GDM1 (cell line): ENCODE results near the gene RARB.

Source experiments
- DNase-seq: peaks from one replicate; lab custom pipeline; 2025; lab: John Stamatoyannopoulos, UW

RARB gene

GRCh38 chr3:25554376-25554775, 126.3 kb downstream of the RARB start:
- DNase-seq, result no peak

- no peak for DNase-seq
Observed at GRCh38 chr3:25555695-25556437, 127.8 kb downstream of the RARB start.

- DNase-seq, result no peak
Observed at GRCh38 chr3:25556447-25556846, 128.4 kb downstream of the RARB start.

GRCh38 chr3:25557694-25558093, 129.6 kb downstream of the RARB start:
- no peak for DNase-seq

- DNase-seq, result no peak
Observed at GRCh38 chr3:25558121-25558520, 130.1 kb downstream of the RARB start.

GRCh38 chr3:25558796-25559195, 130.7 kb downstream of the RARB start:
- no peak for DNase-seq

- no peak for DNase-seq
Observed at GRCh38 chr3:25563601-25564000, 135.5 kb downstream of the RARB start.

- no peak for DNase-seq
Observed at GRCh38 chr3:25564075-25564474, 136.0 kb downstream of the RARB start.

GRCh38 chr3:25565807-25566206, 137.7 kb downstream of the RARB start:
- no peak for DNase-seq

- no peak for DNase-seq
Observed at GRCh38 chr3:25566358-25566920, 138.4 kb downstream of the RARB start.

GRCh38 chr3:25567388-25567787, 139.3 kb downstream of the RARB start:
- no peak for DNase-seq

- DNase-seq, result no peak
Observed at GRCh38 chr3:25567806-25568524, 139.9 kb downstream of the RARB start.

- no peak for DNase-seq
Observed at GRCh38 chr3:25568525-25569078, 140.5 kb downstream of the RARB start.

- DNase-seq, result no peak
Observed at GRCh38 chr3:25571285-25571684, 143.2 kb downstream of the RARB start.

- no peak for DNase-seq
Observed at GRCh38 chr3:25572336-25572735, 144.3 kb downstream of the RARB start.

- no peak for DNase-seq
Observed at GRCh38 chr3:25572919-25573385, 144.9 kb downstream of the RARB start.

- no peak for DNase-seq
Observed at GRCh38 chr3:25573386-25574171, 145.5 kb downstream of the RARB start.

GRCh38 chr3:25574172-25574765, 146.2 kb downstream of the RARB start:
- no peak for DNase-seq

GRCh38 chr3:25575001-25575400, 146.9 kb downstream of the RARB start:
- no peak for DNase-seq

GRCh38 chr3:25576146-25576545, 148.1 kb downstream of the RARB start:
- DNase-seq, result no peak

GRCh38 chr3:25576831-25577454, 148.9 kb downstream of the RARB start:
- DNase-seq, result no peak
